H1 (cell line): ENCODE results near the gene TEX11. TPM values are rescaled to one million over a fixed set of nuclear protein-coding genes. Genes with fewer than 3 reads are reported as not detected.

Source experiments
- CTCF ChIA-PET: fragments of 300-600 bp; sonication (Branson Sonifier 250); formaldehyde crosslinking; loops from one replicate; lab custom pipeline; 2021; ENCODE audit not compliant: partially characterized antibody; lab: Charles Lee
- POLR2A ChIA-PET: fragments of 300-600 bp; sonication (Branson Sonifier 250); formaldehyde crosslinking; loops from one replicate; lab custom pipeline; 2021; ENCODE audit warnings: inconsistent platforms; ENCODE audit not compliant: partially characterized antibody; lab: Charles Lee
- DNase-seq, 2 experiments: peaks; one replicate each; pipeline versions ENCODE4 v3.0.0 to v3.0.0-alpha.2; 2010 to 2022; ENCODE audit warnings: low spot score in 2 of 2, low read depth in 1 of 2, mixed read lengths in 1 of 2
- FAIRE-seq: peaks from 2 replicates; lab custom pipeline; 2011; peaks lifted over from hg19 to GRCh38; lab: Jason Lieb, UNC
- H2AFZ ChIP-seq: 2 replicates; pipeline ENCODE4 v1.8.1; 2012; ENCODE audit warnings: low read length, inconsistent platforms
- H2AK5ac ChIP-seq: 2 replicates; pipeline ENCODE4 v1.6.1; 2013; ENCODE audit warnings: low read depth, low read length
- H2BK120ac ChIP-seq: replicated peaks from 2 replicates; pipeline ENCODE3; 2013; ENCODE audit warnings: low read depth, low read length, inconsistent platforms
- H2BK12ac ChIP-seq: 2 replicates; pipeline ENCODE4 v1.6.1; 2013; ENCODE audit warnings: low read depth, low read length
- H2BK15ac ChIP-seq: 2 replicates; pipeline ENCODE4 v1.6.1; 2013; ENCODE audit warnings: low read length
- H2BK20ac ChIP-seq: 2 replicates; pipeline ENCODE4 v1.6.1; 2013; ENCODE audit warnings: low read length
- H2BK5ac ChIP-seq: 2 replicates; pipeline ENCODE4 v1.6.1; 2013; ENCODE audit warnings: low read depth, low read length
- H3K14ac ChIP-seq: 2 replicates; pipeline ENCODE4 v1.6.1; 2013; ENCODE audit warnings: inconsistent platforms; ENCODE audit not compliant: insufficient read length
- H3K18ac ChIP-seq: 2 replicates; pipeline ENCODE4 v1.6.1; 2013; ENCODE audit warnings: low read length; ENCODE audit errors: extremely low read depth
- H3K23ac ChIP-seq: 2 replicates; pipeline ENCODE4 v1.6.1; 2013; ENCODE audit warnings: inconsistent platforms; ENCODE audit not compliant: insufficient read length
- H3K23me2 ChIP-seq: 2 replicates; pipeline ENCODE4 v1.6.1; 2013; ENCODE audit warnings: low read depth, low read length
- H3K27ac ChIP-seq: 2 replicates; pipeline ENCODE4 v1.6.1; 2011; ENCODE audit warnings: low read depth, low read length, inconsistent platforms
- H3K27me3 ChIP-seq, 4 experiments: replicated peaks in 1 of 4; 1 replicate in 1 of 4; 2 replicates in 3 of 4; pipeline versions ENCODE4 v1.6.1 to v1.8.1; 2011 to 2013; ENCODE audit warnings: low read length in 3 of 4, mild to moderate bottlenecking in 3 of 4, inconsistent platforms in 2 of 4, mixed read lengths in 2 of 4, moderate library complexity in 1 of 4; ENCODE audit not compliant: control insufficient read depth in 3 of 4, insufficient read depth in 3 of 4; ENCODE audit errors: extremely low read depth in 1 of 4
- H3K36me3 ChIP-seq, 4 experiments: 2 replicates each; pipeline versions ENCODE4 v1.6.1 to v1.8.1; 2011 to 2013; ENCODE audit warnings: mild to moderate bottlenecking in 4 of 4, low read length in 3 of 4, moderate library complexity in 2 of 4, control low read depth in 1 of 4, inconsistent platforms in 1 of 4; ENCODE audit not compliant: insufficient read depth in 4 of 4, control insufficient read depth in 2 of 4
- H3K4ac ChIP-seq: replicated peaks from 2 replicates; pipeline ENCODE3; 2013; ENCODE audit warnings: low read length, low read depth, mixed read lengths, inconsistent platforms; ENCODE audit not compliant: insufficient read length
- H3K4me1 ChIP-seq, 4 experiments: replicated peaks in 1 of 4; 1 replicate in 1 of 4; 2 replicates in 3 of 4; pipeline versions ENCODE4 v1.6.1 to v1.8.1; 2011 to 2013; ENCODE audit warnings: low read length in 3 of 4, inconsistent platforms in 2 of 4, mixed read lengths in 1 of 4; ENCODE audit not compliant: insufficient read depth in 4 of 4, control insufficient read depth in 3 of 4
- H3K4me2 ChIP-seq, 2 experiments: 2 replicates each; pipeline versions ENCODE4 v1.6.1 to v1.8.1; 2011 to 2013; ENCODE audit warnings: low read depth in 2 of 2, low read length in 2 of 2, control low read depth in 1 of 2, inconsistent platforms in 1 of 2, mild to moderate bottlenecking in 1 of 2; ENCODE audit not compliant: insufficient read depth in 1 of 2
- H3K4me3 ChIP-seq, 4 experiments: fragments of 200-600, 300-600 bp in 1 of 4; sonication (generic), shearing (Covaris generic), sonication (Bioruptor Twin) in 1 of 4; 2 replicates each; pipeline versions ENCODE4 v1.5.1 to v1.8.1; 2011 to 2016; ENCODE audit warnings: low read length in 4 of 4, low read depth in 3 of 4, control low read depth in 2 of 4, inconsistent platforms in 2 of 4, mild to moderate bottlenecking in 2 of 4, mixed read lengths in 1 of 4, moderate library complexity in 1 of 4; ENCODE audit not compliant: insufficient read depth in 2 of 4; ENCODE audit errors: extremely low read depth in 1 of 4
- H3K56ac ChIP-seq: replicated peaks from 2 replicates; pipeline ENCODE3; 2013; ENCODE audit warnings: low read depth, mild to moderate bottlenecking, mixed read lengths, low read length, inconsistent platforms; ENCODE audit not compliant: insufficient read length
- H3K79me1 ChIP-seq: 2 replicates; pipeline ENCODE4 v1.6.1; 2013; ENCODE audit warnings: low read depth, low read length, control low read depth
- H3K79me2 ChIP-seq, 2 experiments: 2 replicates each; pipeline versions ENCODE4 v1.6.1 to v1.8.1; 2012 to 2013; ENCODE audit warnings: low read length in 2 of 2, mild to moderate bottlenecking in 2 of 2, inconsistent platforms in 1 of 2; ENCODE audit not compliant: insufficient read depth in 2 of 2, control insufficient read depth in 1 of 2
- H3K9ac ChIP-seq, 4 experiments: replicated peaks in 1 of 4; 1 replicate in 1 of 4; 2 replicates in 3 of 4; pipeline versions ENCODE4 v1.6.1 to v1.8.1; 2011 to 2013; ENCODE audit warnings: low read depth in 3 of 4, low read length in 3 of 4, control low read depth in 2 of 4, mild to moderate bottlenecking in 2 of 4, moderate library complexity in 2 of 4, inconsistent platforms in 1 of 4; ENCODE audit errors: extremely low read depth in 1 of 4
- H3K9me3 ChIP-seq, 2 experiments: 2 replicates each; pipeline versions ENCODE4 v1.6.1 to v1.8.1; 2012 to 2013; ENCODE audit warnings: mild to moderate bottlenecking in 2 of 2, moderate library complexity in 2 of 2, control low read depth in 1 of 2, inconsistent platforms in 1 of 2, low read depth in 1 of 2, low read length in 1 of 2, mixed read lengths in 1 of 2; ENCODE audit not compliant: insufficient read depth in 2 of 2
- H4K20me1 ChIP-seq, 2 experiments: replicated peaks in 1 of 2; 2 replicates each; pipeline versions ENCODE3 to v1.8.1; 2011 to 2013; ENCODE audit warnings: inconsistent platforms in 2 of 2, low read length in 2 of 2, mild to moderate bottlenecking in 1 of 2; ENCODE audit not compliant: insufficient read depth in 2 of 2, control insufficient read depth in 1 of 2
- H4K5ac ChIP-seq: 2 replicates; pipeline ENCODE4 v1.6.1; 2013; ENCODE audit warnings: low read length, low read depth, mixed read lengths, inconsistent platforms; ENCODE audit not compliant: insufficient read length
- H4K8ac ChIP-seq: 2 replicates; pipeline ENCODE4 v1.8.0; 2013; ENCODE audit warnings: mild to moderate bottlenecking, moderate library complexity, low read length, inconsistent platforms; ENCODE audit not compliant: insufficient read depth; ENCODE audit errors: extremely low read depth
- H4K91ac ChIP-seq: replicated peaks from 2 replicates; pipeline ENCODE3; 2013; ENCODE audit warnings: low read length, mixed read lengths, inconsistent platforms; ENCODE audit not compliant: insufficient read length
- MAFK ChIP-seq: IDR thresholded peaks from 2 replicates; pipeline ENCODE4 v1.6.1; 2012; ENCODE audit warnings: low read depth, mild to moderate bottlenecking, improper control_type of control experiment, low read length
- TBP ChIP-seq: IDR thresholded peaks from 2 replicates; pipeline ENCODE4 v1.6.1; 2011; ENCODE audit warnings: low read depth, low read length, improper control_type of control experiment
- WGBS, 2 experiments: shearing (Covaris generic) in 1 of 2; methylation state at CpG; one replicate each; pipeline versions ENCODE4 v1.1.6 to v1.1.7; 2013 to 2015; ENCODE audit warnings: low lambda C conversion rate in 2 of 2, mixed read lengths in 2 of 2, inconsistent platforms in 1 of 2, low coverage in 1 of 2, missing lambda C conversion rate in 1 of 2; ENCODE audit not compliant: insufficient replicate concordance in 2 of 2, insufficient coverage in 1 of 2, insufficient read length in 1 of 2; ENCODE audit errors: extremely low coverage in 1 of 2, missing lambda C conversion rate in 1 of 2; 5-methylcytosine and 5-hydroxymethylcytosine counted together
- polyA plus RNA-seq, 7 experiments: library from polyadenylated mRNA; depleted of rRNA in 3 of 7; stranded (reverse) in 5 of 7; unstranded in 2 of 7; fragments of >200 nt in 5 of 7; fragments of 200-250 nt in 2 of 7; gene quantifications; 1 replicate in 5 of 7; 2 replicates in 1 of 7; 4 replicates in 1 of 7; pipeline versions ENCODE4 v1.2.1 to v1.2.3, GENCODE V29; 2011 to 2013; ENCODE audit warnings: missing spikeins in 2 of 7, mixed read lengths in 2 of 7
- total RNA-seq: library from RNA; stranded (reverse); fragmentation: NEBNext Ultra II Directional; extraction: Animal tissue kit (Norgen Biotek cat#: 25700); gene quantifications from 2 replicates; pipeline ENCODE4 v1.2.1, GENCODE V29; 2021

TEX11 gene
- total and polyA plus RNA-seq, 2 of the 8 experiments (the other 6 are each of a cell fraction or from before 2014, with no cell fraction given) = 0.11 to 0.74 TPM

- H2BK5ac ChIP-seq = no peak overlapping the region
- H3K18ac ChIP-seq = no peak overlapping the region
- H3K79me2 ChIP-seq = no peaks in the 10 kb centered on the region
- H3K4me3 ChIP-seq = no peak overlapping the region
- no peak overlapping the region for H2BK15ac ChIP-seq
- 79% methylated on average over 1 of the region's 1 CpG; no CpG with 5 or more reads in 1 of the 2 experiments for WGBS, 2 experiments
- no peak overlapping the region for H2BK120ac ChIP-seq
- H3K23ac ChIP-seq = no peak overlapping the region
- ChIA-PET POLR2A (no interaction called here), CTCF (no interaction called here)
- H2AK5ac ChIP-seq = no peak overlapping the region
- no peak overlapping the region for H4K91ac ChIP-seq
- H3K27ac ChIP-seq = no peak overlapping the region
- no peaks in the 10 kb centered on the region for H3K79me1 ChIP-seq
- no peaks in the 10 kb centered on the region for H3K23me2 ChIP-seq
- no peak overlapping the region for H4K8ac ChIP-seq
- no peak overlapping the region for H2BK12ac ChIP-seq
- no peaks in the 10 kb centered on the region for H3K36me3 ChIP-seq
- no peak overlapping the region for H2AFZ ChIP-seq
- no peak for FAIRE-seq
- H3K9me3 ChIP-seq = no peaks in the 10 kb centered on the region
- H4K20me1 ChIP-seq = no peaks in the 10 kb centered on the region
- H3K9ac ChIP-seq = no peak overlapping the region
- no peak for TF ChIP-seq TBP
- no peak for TF ChIP-seq MAFK
- TF ChIP-seq, all 59 proteins: peak for 0
- H4K5ac ChIP-seq = no peak overlapping the region
- no peaks in the 10 kb centered on the region for H3K4me1 ChIP-seq
- no peak overlapping the region for H2BK20ac ChIP-seq
- H3K27me3 ChIP-seq = no peaks in the 10 kb centered on the region
- DNase-seq = no peak
- H3K4ac ChIP-seq = no peak overlapping the region
- H3K4me2 ChIP-seq = no peak overlapping the region
- H3K56ac ChIP-seq = no peak overlapping the region
- H3K14ac ChIP-seq = no peak overlapping the region
Observed at GRCh38 chrX:70621743-70622142, 286.8 kb downstream of the TEX11 start.
